ENCODE results near the gene MGAT5B. TPM values are rescaled to one million over a fixed set of nuclear protein-coding genes. Genes with fewer than 3 reads are reported as not detected.

The MGAT5B gene
- total RNA-seq, 1 donor from 2014 or later: 6.2 TPM

- peaks cover 1% of the 10 kb centered on the region for H3K27me3 Mint-ChIP-seq (ENCODE audit: unreplicated experiment)
- peaks cover 4% of the 10 kb centered on the region for H3K4me1 Mint-ChIP-seq (ENCODE audit: unreplicated experiment)
- no peak overlapping the region for H3K27ac Mint-ChIP-seq (ENCODE audit: unreplicated experiment)
- DNase-seq (ENCODE audit: low spot score): no peak
- H3K36me3 Mint-ChIP-seq (ENCODE audit: low read depth, unreplicated experiment): no peaks in the 10 kb centered on the region
- no peak for TF ChIP-seq CTCF (IDR thresholded peaks at IDR 0.05; ENCODE audit: unreplicated experiment)
- no peaks in the 10 kb centered on the region for H3K9me3 Mint-ChIP-seq (ENCODE audit: unreplicated experiment)
- H3K4me3 Mint-ChIP-seq (ENCODE audit: unreplicated experiment): no peak overlapping the region
Observed at GRCh38 chr17:76938009-76938408, 69.8 kb downstream of the MGAT5B start.

- Mint-ChIP-seq H3K4me3 (ENCODE audit: unreplicated experiment) (no peak overlapping the region), H3K4me1 (ENCODE audit: unreplicated experiment) (peaks cover 4% of the 10 kb centered on the region), H3K36me3 (ENCODE audit: low read depth, unreplicated experiment) (no peaks in the 10 kb centered on the region), H3K27ac (ENCODE audit: unreplicated experiment) (no peak overlapping the region), H3K27me3 (ENCODE audit: unreplicated experiment) (peaks cover 1% of the 10 kb centered on the region), H3K9me3 (ENCODE audit: unreplicated experiment) (no peaks in the 10 kb centered on the region)
- DNase-seq (ENCODE audit: low spot score): no peak
- TF ChIP-seq CTCF (IDR thresholded peaks at IDR 0.05; ENCODE audit: unreplicated experiment): no peak
Observed at GRCh38 chr17:76940295-76940694, 72.1 kb downstream of the MGAT5B start.

GRCh38 chr17:76940738-76941350 lies 72.6 kb downstream of the MGAT5B start:
- H3K27ac Mint-ChIP-seq (ENCODE audit: unreplicated experiment): no peak overlapping the region
- H3K27me3 Mint-ChIP-seq (ENCODE audit: unreplicated experiment): no peaks in the 10 kb centered on the region
- TF ChIP-seq CTCF (IDR thresholded peaks at IDR 0.05; ENCODE audit: unreplicated experiment): peak; percentile 30
- H3K4me3 Mint-ChIP-seq (ENCODE audit: unreplicated experiment): no peak overlapping the region
- H3K36me3 Mint-ChIP-seq (ENCODE audit: low read depth, unreplicated experiment): no peaks in the 10 kb centered on the region
- peak; percentile 56 for DNase-seq (ENCODE audit: low spot score)
- H3K9me3 Mint-ChIP-seq (ENCODE audit: unreplicated experiment): no peaks in the 10 kb centered on the region
- peaks cover 4% of the 10 kb centered on the region for H3K4me1 Mint-ChIP-seq (ENCODE audit: unreplicated experiment)

GRCh38 chr17:76943202-76943601 lies 75.0 kb downstream of the MGAT5B start:
- no peak for DNase-seq (ENCODE audit: low spot score)
- Mint-ChIP-seq H3K4me3 (ENCODE audit: unreplicated experiment) (no peak overlapping the region), H3K4me1 (ENCODE audit: unreplicated experiment) (peaks cover 4% of the 10 kb centered on the region), H3K27me3 (ENCODE audit: unreplicated experiment) (no peaks in the 10 kb centered on the region), H3K9me3 (ENCODE audit: unreplicated experiment) (no peaks in the 10 kb centered on the region), H3K36me3 (ENCODE audit: low read depth, unreplicated experiment) (no peaks in the 10 kb centered on the region), H3K27ac (ENCODE audit: unreplicated experiment) (no peak overlapping the region)
- no peak for TF ChIP-seq CTCF (IDR thresholded peaks at IDR 0.05; ENCODE audit: unreplicated experiment)

- no peaks in the 10 kb centered on the region for H3K36me3 Mint-ChIP-seq (ENCODE audit: low read depth, unreplicated experiment)
- no peak for DNase-seq (ENCODE audit: low spot score)
- no peaks in the 10 kb centered on the region for H3K9me3 Mint-ChIP-seq (ENCODE audit: unreplicated experiment)
- H3K27me3 Mint-ChIP-seq (ENCODE audit: unreplicated experiment): no peaks in the 10 kb centered on the region
- TF ChIP-seq CTCF (IDR thresholded peaks at IDR 0.05; ENCODE audit: unreplicated experiment): no peak
- H3K4me1 Mint-ChIP-seq (ENCODE audit: unreplicated experiment): peaks cover 4% of the 10 kb centered on the region
- no peak overlapping the region for H3K4me3 Mint-ChIP-seq (ENCODE audit: unreplicated experiment)
- H3K27ac Mint-ChIP-seq (ENCODE audit: unreplicated experiment): no peak overlapping the region
Observed at GRCh38 chr17:76943781-76944213, 75.6 kb downstream of the MGAT5B start.
